Spleen (tissue), 13 donors: ENCODE measurements around the gene YARS1. TPM values are rescaled to one million over a fixed set of nuclear protein-coding genes. Genes with fewer than 3 reads are reported as not detected.

Source experiments
- DNase-seq: peaks from one replicate; pipeline ENCODE4 v3.0.0-alpha.2; 2020
- H3K27ac ChIP-seq, 8 donors: fragments of 200-600 bp; sonication (generic) in 7 of 8; 1 replicate in 4 of 8; 2 replicates in 4 of 8; pipeline versions ENCODE4 v1.5.0 to v1.8.0; 2016 to 2021; ENCODE audit warnings: inconsistent platforms in 4 of 8, mild to moderate bottlenecking in 4 of 8, moderate library complexity in 1 of 8
- H3K27me3 ChIP-seq, 7 donors: fragments of 200-600 bp; sonication (generic) in 6 of 7; replicated peaks in 1 of 7; 1 replicate in 4 of 7; 2 replicates in 3 of 7; pipeline versions ENCODE4 v1.5.0 to v1.8.0; 2016 to 2021; ENCODE audit warnings: inconsistent platforms in 3 of 7, mild to moderate bottlenecking in 1 of 7
- H3K36me3 ChIP-seq, 6 donors: fragments of 200-600 bp; sonication (generic) in 5 of 6; 1 replicate in 4 of 6; 2 replicates in 2 of 6; pipeline versions ENCODE4 v1.5.0 to v1.8.0; 2016 to 2021; ENCODE audit warnings: inconsistent platforms in 2 of 6
- H3K4me1 ChIP-seq, 6 donors: fragments of 200-600 bp; sonication (generic) in 5 of 6; 1 replicate in 3 of 6; 2 replicates in 3 of 6; pipeline versions ENCODE4 v1.5.0 to v1.8.0; 2016 to 2021; ENCODE audit warnings: inconsistent platforms in 3 of 6
- H3K4me3 ChIP-seq, 8 donors: fragments of 200-600 bp; sonication (generic) in 7 of 8; 1 replicate in 4 of 8; 2 replicates in 4 of 8; pipeline versions ENCODE4 v1.5.0 to v1.8.0; 2016 to 2021; ENCODE audit warnings: inconsistent platforms in 4 of 8, mild to moderate bottlenecking in 4 of 8, moderate library complexity in 2 of 8
- H3K9me3 ChIP-seq, 8 donors: fragments of 200-600 bp; sonication (generic) in 7 of 8; 1 replicate in 4 of 8; 2 replicates in 4 of 8; pipeline versions ENCODE4 v1.5.0 to v1.8.0; 2016 to 2021; ENCODE audit warnings: inconsistent platforms in 4 of 8
- CTCF ChIP-seq, 11 experiments: fragments of 200-600 bp in 7 of 11; fragments of 450-650 bp in 4 of 11; sonication (generic) in 4 of 11; IDR thresholded peaks in 8 of 11; conservative IDR thresholded peaks in 3 of 11; 1 replicate in 7 of 11; 2 replicates in 4 of 11; pipeline versions ENCODE4 v1.4.0 to v1.8.0; 2016 to 2021; ENCODE audit warnings: antibody characterized with exemption in 11 of 11, inconsistent platforms in 4 of 11, mild to moderate bottlenecking in 1 of 11
- POLR2A ChIP-seq, 3 donors: fragments of 450-650 bp; IDR thresholded peaks; one replicate each; pipeline ENCODE4 v1.5.1; 2017; ENCODE audit warnings: antibody characterized with exemption in 3 of 3, mild to moderate bottlenecking in 1 of 3
- POLR2AphosphoS5 ChIP-seq, 3 donors: sonication (generic); formaldehyde crosslinking; IDR thresholded peaks; one replicate each; pipeline ENCODE4 v1.5.1; 2017; ENCODE audit warnings: antibody characterized with exemption in 3 of 3
- WGBS, 5 donors: extraction: QIAGEN DNeasy Blood & Tissue Kit in 3 of 5; methylation state at CpG; one replicate each; pipeline versions ENCODE4 v1.1.5 to v1.1.7; 2013 to 2018; 5-methylcytosine and 5-hydroxymethylcytosine counted together
- intact Hi-C: fragments of 100-400 bp; cut with DNase I; formaldehyde crosslinking; loops from one replicate; pipeline ENCODE4 v1.15.0; 2023; ENCODE audit warnings: low total_unique reads
- long read RNA-seq, 2 donors: transcript quantifications; one replicate each; lab custom pipeline, GENCODE V29; 2026
- polyA plus RNA-seq, 3 donors: library from polyadenylated mRNA; stranded (reverse); fragments of 200-250 nt; gene quantifications; one replicate each; pipeline ENCODE4 v1.2.1, GENCODE V29; 2013
- total RNA-seq, 7 donors: library from RNA; depleted of rRNA in 3 of 7; stranded (reverse); fragments of >200 nt in 3 of 7; fragmentation: NEBNext Ultra II Directional in 4 of 7; extraction: Animal tissue kit (Norgen Biotek cat#: 25700) in 4 of 7; gene quantifications; one replicate each; pipeline versions ENCODE4 v1.1.0 to v1.2.1, GENCODE V29; 2016 to 2021
- donor health status: healthy with polysubstance abuse.
- donor health status: DM: no; HTN: no; CAD: no; lungs with moderate emphysema.
- donor health status: DM: no; HTN: no; CAD: no.
- donor health status: Bipolar disorder and iron deficiency.
- donor health status: healthy.
- donor health status: DM: no; HTN: no; CAD: no.
- donor health status: DM: yes; HTN: yes; CAD: no.

Gene YARS1
- total RNA-seq (100 to 1,000 TPM in 1 of 7 donors, 10 to 100 TPM in 6; 46.5 to 112 (median 60.2) TPM), polyA plus RNA-seq (10 to 100 TPM; 25.7 to 28.7 (median 27.8) TPM)
- long read RNA-seq, donor 1, transcript YARS-201 (13 exons, 3,238 nt): major isoform, 6 of 20 reads
- long read RNA-seq, donor 1, partial matches to known transcripts: 9 of 20 reads
- long read RNA-seq, donor 1, other reads (novel, unspliced or antisense): 0 of 20 reads
- long read RNA-seq, donor 2, transcript YARS-201 (13 exons, 3,238 nt): major isoform, 7 of 8 reads
- long read RNA-seq, donor 2, partial matches to known transcripts: 0 of 8 reads
- long read RNA-seq, donor 2, other reads (novel, unspliced or antisense): 0 of 8 reads

DNA sequence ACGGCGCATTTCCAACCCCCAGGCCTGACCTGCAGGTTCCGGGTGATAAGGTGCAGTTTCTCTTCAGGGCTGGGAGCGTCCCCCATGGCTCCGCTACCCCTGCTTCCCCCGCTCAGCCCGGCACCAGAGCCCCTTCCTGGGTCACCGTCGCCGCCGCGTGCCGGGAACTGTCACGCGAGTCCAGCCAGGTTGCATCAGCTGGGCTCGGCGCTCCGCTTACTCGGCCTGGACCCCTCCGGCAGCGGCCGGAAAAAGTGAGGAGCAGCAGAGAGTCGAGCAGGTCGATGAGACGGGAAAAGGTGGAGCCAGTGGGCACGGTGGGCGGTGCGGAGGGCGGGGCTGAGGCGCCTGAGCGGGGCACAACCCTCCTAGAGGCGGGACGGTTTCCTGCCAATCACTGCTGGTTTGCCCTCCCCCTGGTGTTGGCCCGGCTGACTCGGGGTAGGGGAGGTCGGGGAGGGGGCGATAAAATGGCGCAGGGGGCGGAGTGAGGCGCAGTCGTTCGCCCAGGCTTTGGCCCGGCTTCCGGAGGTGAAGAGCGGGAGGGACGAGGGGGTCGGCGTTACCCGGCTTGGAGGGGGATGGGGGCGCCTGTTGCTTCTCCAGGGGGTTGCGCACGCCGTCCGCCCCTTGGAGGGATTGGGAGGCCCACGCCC lies at the start of gene YARS1, which contains the start of gene S100PBP:
Gene YARS1 (minus strand): TSS at position 200 of the 656 bp plus-strand sequence. CDS start 114 bp downstream, at position 86.
Gene S100PBP (plus strand): TSS at position 495 of the 656 bp plus-strand sequence. CDS start 8,447 bp downstream, outside the sequence.
- intact Hi-C loops: no loop called here
- peaks cover 0 to 7% (median 0%) of the 10 kb centered on the region in 6 donors for H3K36me3 ChIP-seq
- H3K4me1 ChIP-seq: peaks cover 29 to 89% (median 65%) of the 10 kb centered on the region in 6 donors
- 0 to 1% (median 1%) methylated on average over 40 to 55 of the region's 55 CpGs for WGBS, 5 donors
- peak in 2 of 3 donors; percentile 24 to 89 for TF ChIP-seq POLR2A (IDR thresholded peaks at IDR 0.05)
- TF ChIP-seq POLR2AphosphoS5 (IDR thresholded peaks at IDR 0.05): peak; percentile 94 to 98 (median 95)
- TF ChIP-seq CTCF (IDR thresholded peaks at IDR 0.05 in 8 of 11, conservative IDR thresholded peaks at IDR 0.05 in 3 of 11): peak in 10 of 11 experiments; percentile 7 to 69 (median 36)
- H3K27ac ChIP-seq: peak within 1 kb of the TSS; percentile 85 to 98 (median 96)
- peak within 1 kb of the TSS; percentile 74 to 100 (median 98) for H3K4me3 ChIP-seq
- peak; percentile 100 for DNase-seq
- H3K27me3 ChIP-seq: no peaks in the 10 kb centered on the region
- H3K9me3 ChIP-seq: no peaks in the 10 kb centered on the region

- peaks cover 3 to 22% (median 13%) of the 10 kb centered on the region in 6 donors for H3K4me1 ChIP-seq
- 83 to 93% (median 91%) methylated on average over 3 of the region's 3 CpGs for WGBS, 5 donors
- H3K4me3 ChIP-seq: no peak overlapping the region
These were observed 48.7 kb upstream of the YARS1 start for GRCh38 chr1:32865639-32866405.

DNA sequence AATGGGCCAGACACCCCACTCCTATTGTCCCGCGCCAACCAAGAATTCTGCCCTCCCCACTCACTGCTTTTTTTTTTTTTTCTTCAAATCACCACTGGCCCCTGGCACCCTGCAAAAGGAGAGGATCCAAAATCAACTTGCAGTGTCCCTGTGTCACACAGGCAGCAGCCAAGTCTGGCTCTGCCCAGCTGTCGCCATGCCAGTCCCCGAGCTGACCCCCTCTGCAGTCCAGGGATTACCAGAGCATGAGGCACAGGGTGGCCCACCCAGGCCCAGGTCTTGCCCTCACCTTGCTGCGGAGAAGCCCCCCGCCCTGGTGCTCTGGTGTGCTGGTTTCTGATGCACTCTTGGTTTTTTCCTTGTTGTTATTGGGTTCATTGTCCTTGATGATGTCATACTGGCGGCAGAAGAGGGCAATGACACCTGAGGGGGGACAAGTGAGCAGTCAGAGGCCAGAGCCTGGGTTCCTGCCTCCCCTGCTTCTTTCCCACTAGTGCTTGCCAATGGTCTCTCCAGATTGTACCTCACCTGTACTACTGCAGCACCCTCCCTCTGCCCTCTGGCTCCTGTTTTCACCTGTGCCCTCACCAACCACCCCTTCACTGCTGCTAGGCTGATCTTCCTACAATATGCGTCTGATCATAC lies 47.3 kb upstream of the YARS1 start:
- peaks cover 0 to 6% (median 0%) of the 10 kb centered on the region in 7 donors for H3K27me3 ChIP-seq
- DNase-seq: no peak
- intact Hi-C loops: no loop called here
- TF ChIP-seq CTCF (IDR thresholded peaks at IDR 0.05 in 8 of 11, conservative IDR thresholded peaks at IDR 0.05 in 3 of 11) (no peak), POLR2A (IDR thresholded peaks at IDR 0.05) (no peak), POLR2AphosphoS5 (IDR thresholded peaks at IDR 0.05) (no peak)
- peaks cover 0 to 68% (median 10%) of the 10 kb centered on the region in 6 donors for H3K36me3 ChIP-seq
- H3K4me3 ChIP-seq: no peak overlapping the region
- H3K27ac ChIP-seq: no peak overlapping the region
- 91 to 99% (median 98%) methylated on average over 8 of the region's 8 CpGs for WGBS, 5 donors
- no peaks in the 10 kb centered on the region for H3K9me3 ChIP-seq
- H3K4me1 ChIP-seq: peaks cover 0 to 14% (median 5%) of the 10 kb centered on the region in 6 donors

More at GRCh38 chr1:32865639-32866405, 48.7 kb upstream of the YARS1 start:
- TF ChIP-seq POLR2AphosphoS5 (IDR thresholded peaks at IDR 0.05): no peak
- no peak for TF ChIP-seq POLR2A (IDR thresholded peaks at IDR 0.05)
- TF ChIP-seq CTCF (IDR thresholded peaks at IDR 0.05 in 8 of 11, conservative IDR thresholded peaks at IDR 0.05 in 3 of 11): no peak
- Histone ChIP-seq H3K27me3 (peaks cover 0 to 17% (median 10%) of the 10 kb centered on the region in 7 donors), H3K36me3 (peaks cover 0 to 55% (median 8%) of the 10 kb centered on the region in 6 donors), H3K9me3 (no peaks in the 10 kb centered on the region), H3K27ac (no peak overlapping the region)
- intact Hi-C loops: no loop called here
- no peak for DNase-seq
